Measurements from ENCODE around the gene EIF3K. TPM values are rescaled to one million over a fixed set of nuclear protein-coding genes. Genes with fewer than 3 reads are reported as not detected.
A peak's percentile ranks its signal among the peaks of the same experiment; 100 is the strongest.

EIF3K gene
- total and polyA plus RNA-seq, 10 of the 15 experiments (the other 5 are each of a cell fraction or from before 2014, with no cell fraction given): 330 to 927 (median 436) TPM

GRCh38 chr19:38655148-38655824 lies 36.3 kb downstream of the EIF3K start:
- Histone ChIP-seq H3K79me2 (ENCODE audit: control insufficient read depth, insufficient read depth, low read length) (peaks cover 91% of the 10 kb centered on the region), H3K9ac (ENCODE audit: control insufficient read depth, insufficient read depth, low read length) (peak overlapping the region; percentile 5; the same call in 1 of the 2 replicates), H3K27ac (ENCODE audit: control insufficient read depth, insufficient read depth) (peak overlapping the region; percentile 51), H3K36me3 (ENCODE audit: control insufficient read depth in 2 of 2, insufficient read depth in 2 of 2, low read length in 1 of 2) (peaks cover 0 to 5% of the 10 kb centered on the region in 2 experiments; a peak in 1 of 4 replicates), H3K4me1 (ENCODE audit: control insufficient read depth, insufficient read depth, low read length) (peaks cover 32% of the 10 kb centered on the region), H3K4me2 (ENCODE audit: control insufficient read depth, insufficient read depth) (peak overlapping the region; percentile 49), H4K20me1 (ENCODE audit: control insufficient read depth, insufficient read depth) (no peaks in the 10 kb centered on the region; the same call in 1 of the 2 replicates), H3K9me3 (replicated peaks; ENCODE audit: control insufficient read depth, insufficient read depth, low read length) (no peaks in the 10 kb centered on the region), H2AFZ (ENCODE audit: control insufficient read depth, low read depth, low read length) (no peak overlapping the region), H3K4me3 (peak overlapping the region; percentile 15; the same call in 1 of the 2 replicates), H3K27me3 (replicated peaks in 1 of 2; ENCODE audit: control insufficient read depth in 2 of 2, insufficient read depth in 2 of 2, low read length in 1 of 2) (no peaks in the 10 kb centered on the region)
- no peak for DNase-seq (ENCODE audit: low read depth, low spot score)
- ChIA-PET SMC1A (ENCODE audit: uncharacterized antibody, unreplicated experiment) (interaction anchor here (1.0 kb wide), 1 partner anchor 14 kb away, joined by 3 read pairs; no protein-coding TSS in a partner anchor), POLR2A (no interaction called here), CTCF (interaction anchor here (2.0 kb wide), 1 partner anchor 13 kb away, joined by 6 read pairs; no protein-coding TSS in a partner anchor), RAD21 (ENCODE audit: unreplicated experiment) (no interaction called here)
- intact Hi-C loops (cut with micrococcal nuclease; ENCODE audit: unreplicated experiment): no loop called here
- in situ Hi-C loops (cut with MboI): no loop called here
- WGBS (ENCODE audit: insufficient coverage, insufficient replicate concordance, low lambda C conversion rate, missing lambda C conversion rate): 3% methylated on average over 5 of the region's 5 CpGs
- peak; percentile 90 for FAIRE-seq
- ATAC-seq: peak; percentile 75
- BruUV-seq (replicated peaks): no TSS peak
- no peak for TF ChIP-seq BHLHE40 (IDR thresholded peaks at IDR 0.05; ENCODE audit: borderline replicate concordance in 1 of 2, low read depth in 2 of 2, low read length in 1 of 2)
- TF ChIP-seq, protein P1, sequence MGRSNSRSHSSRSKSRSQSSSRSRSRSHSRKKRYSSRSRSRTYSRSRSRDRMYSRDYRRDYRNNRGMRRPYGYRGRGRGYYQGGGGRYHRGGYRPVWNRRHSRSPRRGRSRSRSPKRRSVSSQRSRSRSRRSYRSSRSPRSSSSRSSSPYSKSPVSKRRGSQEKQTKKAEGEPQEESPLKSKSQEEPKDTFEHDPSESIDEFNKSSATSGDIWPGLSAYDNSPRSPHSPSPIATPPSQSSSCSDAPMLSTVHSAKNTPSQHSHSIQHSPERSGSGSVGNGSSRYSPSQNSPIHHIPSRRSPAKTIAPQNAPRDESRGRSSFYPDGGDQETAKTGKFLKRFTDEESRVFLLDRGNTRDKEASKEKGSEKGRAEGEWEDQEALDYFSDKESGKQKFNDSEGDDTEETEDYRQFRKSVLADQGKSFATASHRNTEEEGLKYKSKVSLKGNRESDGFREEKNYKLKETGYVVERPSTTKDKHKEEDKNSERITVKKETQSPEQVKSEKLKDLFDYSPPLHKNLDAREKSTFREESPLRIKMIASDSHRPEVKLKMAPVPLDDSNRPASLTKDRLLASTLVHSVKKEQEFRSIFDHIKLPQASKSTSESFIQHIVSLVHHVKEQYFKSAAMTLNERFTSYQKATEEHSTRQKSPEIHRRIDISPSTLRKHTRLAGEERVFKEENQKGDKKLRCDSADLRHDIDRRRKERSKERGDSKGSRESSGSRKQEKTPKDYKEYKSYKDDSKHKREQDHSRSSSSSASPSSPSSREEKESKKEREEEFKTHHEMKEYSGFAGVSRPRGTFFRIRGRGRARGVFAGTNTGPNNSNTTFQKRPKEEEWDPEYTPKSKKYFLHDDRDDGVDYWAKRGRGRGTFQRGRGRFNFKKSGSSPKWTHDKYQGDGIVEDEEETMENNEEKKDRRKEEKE (IDR thresholded peaks at IDR 0.05): no peak
- TF ChIP-seq ATF7 (IDR thresholded peaks at IDR 0.05; ENCODE audit: low read depth): no peak
- TF ChIP-seq BACH1 (IDR thresholded peaks at IDR 0.05; ENCODE audit: borderline replicate concordance): no peak
- TF ChIP-seq TCF7 (IDR thresholded peaks at IDR 0.05; ENCODE audit: borderline replicate concordance): no peak
- no peak for TF ChIP-seq SMC3 (IDR thresholded peaks at IDR 0.05; ENCODE audit: borderline replicate concordance, low read length)
- 0 out of 2 replicates have a peak, but pooled peaks have one; percentile 22 for TF ChIP-seq CREM (IDR thresholded peaks at IDR 0.05; ENCODE audit: low read depth)
- peak in 1 of 2 experiments; percentile 54; a peak in 1 of 4 replicates for TF ChIP-seq ETV6 (conservative IDR thresholded peaks at IDR 0.05 in 1 of 2, IDR thresholded peaks at IDR 0.05 in 1 of 2; ENCODE audit: borderline replicate concordance in 1 of 2, low read depth in 1 of 2)
- TF ChIP-seq ZZZ3 (IDR thresholded peaks at IDR 0.05; ENCODE audit: control insufficient read depth, insufficient read length, low read depth): no peak
- TF ChIP-seq MTA3 (IDR thresholded peaks at IDR 0.05; ENCODE audit: borderline replicate concordance, low read length): peak; percentile 28; the same call in 1 of the 2 replicates
- no peak for TF ChIP-seq ZNF274 (IDR thresholded peaks at IDR 0.05; ENCODE audit: insufficient read depth, insufficient read length)
- TF ChIP-seq, protein P2, sequence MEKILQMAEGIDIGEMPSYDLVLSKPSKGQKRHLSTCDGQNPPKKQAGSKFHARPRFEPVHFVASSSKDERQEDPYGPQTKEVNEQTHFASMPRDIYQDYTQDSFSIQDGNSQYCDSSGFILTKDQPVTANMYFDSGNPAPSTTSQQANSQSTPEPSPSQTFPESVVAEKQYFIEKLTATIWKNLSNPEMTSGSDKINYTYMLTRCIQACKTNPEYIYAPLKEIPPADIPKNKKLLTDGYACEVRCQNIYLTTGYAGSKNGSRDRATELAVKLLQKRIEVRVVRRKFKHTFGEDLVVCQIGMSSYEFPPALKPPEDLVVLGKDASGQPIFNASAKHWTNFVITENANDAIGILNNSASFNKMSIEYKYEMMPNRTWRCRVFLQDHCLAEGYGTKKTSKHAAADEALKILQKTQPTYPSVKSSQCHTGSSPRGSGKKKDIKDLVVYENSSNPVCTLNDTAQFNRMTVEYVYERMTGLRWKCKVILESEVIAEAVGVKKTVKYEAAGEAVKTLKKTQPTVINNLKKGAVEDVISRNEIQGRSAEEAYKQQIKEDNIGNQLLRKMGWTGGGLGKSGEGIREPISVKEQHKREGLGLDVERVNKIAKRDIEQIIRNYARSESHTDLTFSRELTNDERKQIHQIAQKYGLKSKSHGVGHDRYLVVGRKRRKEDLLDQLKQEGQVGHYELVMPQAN (conservative IDR thresholded peaks at IDR 0.05): no peak
- no peak for TF ChIP-seq HCFC1 (IDR thresholded peaks at IDR 0.05; ENCODE audit: low read length)
- no peak for TF ChIP-seq CREB1 (IDR thresholded peaks at IDR 0.05; ENCODE audit: low read depth)
- TF ChIP-seq FOXK2 (IDR thresholded peaks at IDR 0.05): no peak
- no peak for TF ChIP-seq RCOR1 (conservative IDR thresholded peaks at IDR 0.05; ENCODE audit: low read depth, low read length)
- 0 out of 2 replicates have a peak, but pooled peaks have one; percentile 37 for TF ChIP-seq CBFB (IDR thresholded peaks at IDR 0.05; ENCODE audit: low read depth)
- 0 out of 2 replicates have a peak, but pooled peaks have one; percentile 32 for TF ChIP-seq MEF2A (IDR thresholded peaks at IDR 0.05; ENCODE audit: insufficient read depth, low read depth, low read length)
- no peak for TF ChIP-seq ZNF24 (IDR thresholded peaks at IDR 0.05)

All from GM12878 (cell line).